SJSA1 (cell line): ENCODE measurements around the gene KDM4B. TPM values are rescaled to one million over a fixed set of nuclear protein-coding genes. Genes with fewer than 3 reads are reported as not detected.

Experiments used
- DNase-seq, 2 experiments: peaks; one replicate each; pipeline ENCODE4 v3.0.0-alpha.2; 2015 to 2020; ENCODE audit warnings: low spot score in 2 of 2, low read depth in 1 of 2
- H3K27ac ChIP-seq: fragments of 250-450 bp; sonication (Bioruptor Pico); 2 replicates; pipeline ENCODE4 v1.5.1; 2020; ENCODE audit warnings: mild to moderate bottlenecking, moderate library complexity
- H3K27me3 ChIP-seq: fragments of 250-450 bp; sonication (Bioruptor Pico); replicated peaks from 2 replicates; pipeline ENCODE4 v1.5.1; 2020; ENCODE audit warnings: mild to moderate bottlenecking, moderate library complexity
- H3K36me3 ChIP-seq: fragments of 250-450 bp; sonication (Bioruptor Pico); 2 replicates; pipeline ENCODE4 v1.5.1; 2020; ENCODE audit warnings: mild to moderate bottlenecking
- H3K4me1 ChIP-seq: fragments of 250-450 bp; sonication (Bioruptor Pico); replicated peaks from 2 replicates; pipeline ENCODE4 v1.6.1; 2021; ENCODE audit warnings: mild to moderate bottlenecking
- H3K4me3 ChIP-seq: fragments of 250-450 bp; sonication (Bioruptor Pico); 2 replicates; pipeline ENCODE4 v1.5.1; 2020; ENCODE audit warnings: mild to moderate bottlenecking
- H3K9me3 ChIP-seq: fragments of 250-450 bp; sonication (Bioruptor Pico); replicated peaks from 2 replicates; pipeline ENCODE4 v1.5.1; 2020; ENCODE audit warnings: mild to moderate bottlenecking
- total RNA-seq: library from RNA; depleted of rRNA; stranded (reverse); fragments of >200 nt; shearing (Covaris generic); gene quantifications from 2 replicates; pipeline ENCODE4 v1.2.3, GENCODE V29; 2014

Gene KDM4B
- total RNA-seq, 1 experiment from 2014 or later, result 9.1 TPM

DNA sequence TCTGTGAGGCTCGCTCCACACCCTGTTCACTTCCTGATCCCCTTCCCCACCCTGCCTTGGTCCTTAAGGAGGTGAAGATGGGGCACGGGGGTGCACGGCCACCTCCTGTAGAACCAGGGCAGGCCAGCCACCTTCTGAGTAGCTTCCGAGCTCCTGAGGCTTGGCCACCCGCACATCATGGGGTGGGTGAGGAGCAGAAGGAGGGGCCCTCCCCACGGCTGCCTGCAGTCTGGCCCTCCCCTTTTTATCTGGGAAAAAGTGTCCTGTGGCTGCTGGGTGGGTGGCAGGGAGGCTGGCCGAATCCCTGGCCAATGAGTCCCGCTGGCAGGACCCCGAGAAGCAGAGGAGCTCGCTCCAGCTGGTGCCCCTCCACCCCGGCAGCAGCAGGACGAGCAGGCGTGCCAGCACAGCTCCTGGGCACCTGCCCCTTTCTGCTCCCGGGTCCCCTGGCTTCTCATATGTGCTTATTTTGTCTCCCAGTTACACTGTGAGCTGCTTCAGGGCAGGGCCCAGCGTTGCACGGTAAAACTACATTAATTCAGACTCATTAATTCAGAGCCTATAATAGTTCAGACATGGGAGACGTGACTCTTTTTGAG is 135.0 kb downstream of the KDM4B start:
- H3K9me3 ChIP-seq, result peaks cover 13% of the 10 kb centered on the region
- no peaks in the 10 kb centered on the region for H3K27me3 ChIP-seq
- no peak for DNase-seq
- H3K36me3 ChIP-seq, result peaks cover 18% of the 10 kb centered on the region; the same call in 1 of the 2 replicates
- H3K4me3 ChIP-seq, result no peak overlapping the region
- no peaks in the 10 kb centered on the region for H3K4me1 ChIP-seq
- H3K27ac ChIP-seq, result no peak overlapping the region

DNA sequence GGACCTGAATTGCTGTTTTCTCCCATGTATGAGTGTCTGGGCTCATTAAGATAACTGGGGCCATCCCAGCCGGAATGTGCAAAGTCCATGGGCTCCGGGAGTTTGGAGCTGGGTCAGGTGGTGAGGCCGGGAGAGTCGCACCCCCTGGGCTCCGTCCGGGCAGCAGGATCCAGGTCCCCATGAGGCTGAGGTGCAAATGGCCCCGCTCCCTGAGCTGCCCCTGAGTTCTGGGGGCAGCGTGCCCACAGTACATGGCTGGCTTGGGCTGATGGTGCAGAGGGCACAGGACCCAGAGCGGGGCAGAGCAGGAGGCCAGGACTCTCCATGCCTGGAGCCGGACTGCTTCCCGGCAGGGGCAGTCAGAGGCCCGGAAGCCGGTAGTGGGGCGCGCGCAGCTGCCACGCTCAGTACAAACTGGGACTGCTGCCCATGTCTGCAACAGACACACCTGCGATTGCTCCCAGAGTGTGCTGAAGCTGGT is 136.0 kb downstream of the KDM4B start:
- no peak for DNase-seq
- Histone ChIP-seq H3K9me3 (peaks cover 3% of the 10 kb centered on the region), H3K27ac (no peak overlapping the region), H3K27me3 (no peaks in the 10 kb centered on the region), H3K4me1 (no peaks in the 10 kb centered on the region), H3K36me3 (peaks cover 12% of the 10 kb centered on the region; the same call in 1 of the 2 replicates), H3K4me3 (no peak overlapping the region)

DNA sequence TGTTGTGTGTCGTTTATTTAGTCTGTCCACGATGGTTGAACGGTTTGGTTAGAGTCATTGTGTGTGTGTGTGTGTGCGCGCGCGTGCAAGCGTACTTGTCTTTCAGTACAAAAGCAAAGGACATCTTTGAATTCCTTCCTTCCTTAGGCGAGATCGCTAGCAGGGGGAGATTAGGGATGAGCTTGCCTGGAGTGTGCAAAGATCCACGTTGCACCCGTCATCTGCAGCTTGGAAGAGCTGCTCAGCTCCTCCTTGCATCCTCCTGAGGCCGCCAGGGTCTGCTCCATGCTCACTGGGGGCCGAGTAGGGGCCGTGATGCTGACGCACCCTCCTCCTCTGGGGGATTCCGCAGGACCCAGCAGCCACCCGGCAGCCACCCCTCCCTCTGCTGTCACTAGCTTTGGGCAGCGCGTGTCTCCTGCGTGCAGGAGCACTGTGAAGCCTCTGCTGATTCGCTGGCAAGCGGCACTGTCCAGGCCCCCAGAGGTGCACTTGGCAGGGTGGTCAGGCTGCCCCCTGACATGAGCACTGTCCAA is 137.3 kb downstream of the KDM4B start:
- Histone ChIP-seq H3K27ac (no peak overlapping the region), H3K36me3 (peaks cover 12% of the 10 kb centered on the region), H3K4me3 (no peak overlapping the region), H3K27me3 (no peaks in the 10 kb centered on the region), H3K4me1 (no peaks in the 10 kb centered on the region), H3K9me3 (no peaks in the 10 kb centered on the region)
- DNase-seq, result no peak

- H3K27ac ChIP-seq, result no peak overlapping the region
- peaks cover 18% of the 10 kb centered on the region for H3K36me3 ChIP-seq
- no peaks in the 10 kb centered on the region for H3K27me3 ChIP-seq
- no peak overlapping the region for H3K4me3 ChIP-seq
- H3K9me3 ChIP-seq, result no peaks in the 10 kb centered on the region
- H3K4me1 ChIP-seq, result no peaks in the 10 kb centered on the region
- DNase-seq, result no peak
Measured at GRCh38 chr19:5106971-5107370, 138.1 kb downstream of the KDM4B start.

GRCh38 chr19:5107432-5108122 is 138.7 kb downstream of the KDM4B start:
- H3K27ac ChIP-seq, result no peak overlapping the region
- no peak for DNase-seq
- H3K9me3 ChIP-seq, result no peaks in the 10 kb centered on the region
- H3K4me1 ChIP-seq, result no peaks in the 10 kb centered on the region
- H3K27me3 ChIP-seq, result no peaks in the 10 kb centered on the region
- peaks cover 24% of the 10 kb centered on the region for H3K36me3 ChIP-seq
- H3K4me3 ChIP-seq, result no peak overlapping the region

- Histone ChIP-seq H3K4me3 (no peak overlapping the region), H3K4me1 (no peaks in the 10 kb centered on the region), H3K27ac (no peak overlapping the region), H3K9me3 (no peaks in the 10 kb centered on the region), H3K27me3 (no peaks in the 10 kb centered on the region), H3K36me3 (peaks cover 26% of the 10 kb centered on the region)
- no peak for DNase-seq
Measured at GRCh38 chr19:5108123-5108596, 139.2 kb downstream of the KDM4B start.

DNA sequence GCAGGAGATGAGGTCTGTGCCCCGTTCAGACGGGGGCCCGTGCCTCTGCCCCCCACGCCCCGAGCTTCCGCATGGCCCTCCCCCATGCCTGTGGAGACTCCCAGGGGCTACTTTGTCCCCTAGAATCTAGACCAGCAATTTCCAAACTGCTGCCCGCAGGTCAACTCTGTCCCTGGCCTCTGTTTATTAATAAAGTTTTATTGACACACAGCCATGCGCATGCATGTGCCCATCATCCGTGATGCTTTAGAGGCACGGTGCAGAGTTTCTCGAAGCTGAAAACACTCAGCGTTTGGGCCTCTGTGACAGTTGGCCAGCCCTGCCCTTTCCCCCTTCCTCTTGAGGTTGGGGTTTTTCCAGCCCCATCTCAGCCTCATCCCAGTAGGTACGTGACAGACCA is 140.0 kb downstream of the KDM4B start:
- Histone ChIP-seq H3K4me3 (no peak overlapping the region), H3K9me3 (no peaks in the 10 kb centered on the region), H3K36me3 (peaks cover 26% of the 10 kb centered on the region), H3K27me3 (no peaks in the 10 kb centered on the region), H3K4me1 (no peaks in the 10 kb centered on the region), H3K27ac (no peak overlapping the region)
- no peak for DNase-seq

- no peak overlapping the region for H3K27ac ChIP-seq
- no peak overlapping the region for H3K4me3 ChIP-seq
- DNase-seq, result no peak
- peaks cover 26% of the 10 kb centered on the region for H3K36me3 ChIP-seq
- H3K4me1 ChIP-seq, result no peaks in the 10 kb centered on the region
- no peaks in the 10 kb centered on the region for H3K27me3 ChIP-seq
- H3K9me3 ChIP-seq, result no peaks in the 10 kb centered on the region
Measured at GRCh38 chr19:5109560-5109959, 140.6 kb downstream of the KDM4B start.

- peaks cover 27% of the 10 kb centered on the region for H3K36me3 ChIP-seq
- DNase-seq, result no peak
- no peak overlapping the region for H3K27ac ChIP-seq
- H3K9me3 ChIP-seq, result no peaks in the 10 kb centered on the region
- no peak overlapping the region for H3K4me3 ChIP-seq
- H3K27me3 ChIP-seq, result no peaks in the 10 kb centered on the region
- H3K4me1 ChIP-seq, result no peaks in the 10 kb centered on the region
Measured at GRCh38 chr19:5110546-5110945, 141.6 kb downstream of the KDM4B start.

DNA sequence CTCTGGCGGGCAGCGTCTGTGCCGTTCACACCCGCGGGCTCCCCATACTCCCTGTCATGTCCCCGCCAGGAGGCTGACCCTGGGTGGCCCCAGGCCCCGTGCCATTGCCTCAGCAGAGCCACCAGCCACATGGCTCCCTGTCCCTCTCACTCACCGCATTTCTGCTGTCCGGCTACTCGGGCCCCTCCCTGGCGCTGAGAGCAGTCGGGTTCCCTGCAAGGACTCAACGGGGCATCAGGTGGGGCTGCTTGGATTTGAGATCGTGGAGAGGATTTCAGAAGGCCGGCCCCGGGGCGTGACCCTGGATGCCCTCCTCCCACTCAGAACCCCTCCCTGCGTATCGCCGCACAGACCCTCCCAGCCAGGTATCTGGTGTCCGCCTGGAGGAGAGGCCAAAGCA is 142.1 kb downstream of the KDM4B start:
- H3K36me3 ChIP-seq, result peaks cover 28% of the 10 kb centered on the region

DNA sequence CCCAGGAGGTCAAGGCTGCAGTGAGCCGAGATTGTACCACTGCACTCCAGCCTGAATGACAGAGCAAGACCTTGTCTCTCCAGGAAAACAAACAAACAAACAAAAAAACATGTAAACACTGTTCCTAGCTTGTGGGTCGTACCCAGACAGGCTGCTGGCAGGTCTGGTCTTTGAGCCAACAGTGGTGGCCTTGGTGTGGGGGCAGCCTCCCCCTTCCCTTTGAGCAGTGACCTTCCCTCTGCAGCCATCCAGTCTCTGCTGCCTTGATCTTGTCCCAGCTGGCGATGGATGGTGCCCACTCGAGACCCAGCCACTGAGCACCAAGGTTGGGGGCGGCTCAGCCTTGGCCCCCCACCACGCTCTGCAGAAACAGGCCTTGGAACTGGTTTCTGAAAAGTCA is 143.3 kb downstream of the KDM4B start:
- no peaks in the 10 kb centered on the region for H3K9me3 ChIP-seq
- H3K4me1 ChIP-seq, result no peaks in the 10 kb centered on the region
- H3K4me3 ChIP-seq, result no peak overlapping the region
- no peaks in the 10 kb centered on the region for H3K27me3 ChIP-seq
- peaks cover 28% of the 10 kb centered on the region for H3K36me3 ChIP-seq
- no peak overlapping the region for H3K27ac ChIP-seq
- no peak for DNase-seq

More for the DNA sequence above, 142.1 kb downstream of the KDM4B start:
- H3K4me3 ChIP-seq, result no peak overlapping the region
- no peaks in the 10 kb centered on the region for H3K4me1 ChIP-seq
- H3K27me3 ChIP-seq, result no peaks in the 10 kb centered on the region
- H3K9me3 ChIP-seq, result no peaks in the 10 kb centered on the region
- H3K27ac ChIP-seq, result no peak overlapping the region
- no peak for DNase-seq

DNA sequence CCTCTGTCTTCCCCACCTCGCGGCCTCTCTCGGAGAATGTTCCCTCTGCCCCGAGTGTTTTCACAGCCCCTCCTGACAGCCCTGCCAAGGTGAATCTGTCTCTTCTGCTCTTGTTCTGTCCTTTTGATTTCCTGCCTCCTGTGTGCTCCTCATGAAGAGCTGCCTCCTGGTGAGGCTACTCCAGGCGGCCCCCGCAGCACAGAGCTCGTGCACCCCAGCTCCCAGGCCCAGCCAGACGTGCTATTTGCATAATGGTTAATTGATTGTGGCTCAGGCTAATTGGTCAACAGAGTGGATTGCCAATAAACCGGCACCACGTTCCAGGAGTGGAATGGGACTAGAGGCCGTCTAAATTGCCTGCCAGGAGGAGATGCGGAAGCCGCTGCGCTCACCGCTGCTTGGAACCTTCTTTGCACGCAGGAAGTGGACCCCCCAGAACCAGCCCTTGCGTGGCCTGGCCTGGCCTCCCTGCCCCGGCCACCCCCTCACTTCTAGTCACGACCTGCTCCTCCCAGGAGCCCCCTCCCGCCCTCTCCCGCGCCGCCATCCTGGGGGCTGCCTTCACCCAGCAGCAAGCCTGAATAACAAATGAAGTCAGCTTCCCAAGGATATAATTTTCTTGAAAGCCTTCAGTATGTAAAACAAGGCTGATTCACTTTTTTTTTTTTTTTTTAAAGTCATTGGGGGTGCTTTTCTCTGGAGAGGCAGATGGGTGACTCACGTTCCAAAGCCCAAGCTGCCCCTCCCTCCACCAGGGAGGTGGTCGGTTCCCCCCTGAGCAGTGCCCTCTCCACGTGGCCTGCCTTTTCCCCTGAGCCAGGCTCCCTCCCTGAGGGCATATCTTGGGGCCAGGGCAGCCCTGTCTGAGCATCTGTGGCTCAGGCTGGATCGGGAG is 144.0 kb downstream of the KDM4B start:
- no peak for DNase-seq
- Histone ChIP-seq H3K36me3 (peaks cover 28% of the 10 kb centered on the region), H3K27ac (no peak overlapping the region), H3K4me1 (no peaks in the 10 kb centered on the region), H3K27me3 (no peaks in the 10 kb centered on the region), H3K9me3 (no peaks in the 10 kb centered on the region), H3K4me3 (no peak overlapping the region)

DNA sequence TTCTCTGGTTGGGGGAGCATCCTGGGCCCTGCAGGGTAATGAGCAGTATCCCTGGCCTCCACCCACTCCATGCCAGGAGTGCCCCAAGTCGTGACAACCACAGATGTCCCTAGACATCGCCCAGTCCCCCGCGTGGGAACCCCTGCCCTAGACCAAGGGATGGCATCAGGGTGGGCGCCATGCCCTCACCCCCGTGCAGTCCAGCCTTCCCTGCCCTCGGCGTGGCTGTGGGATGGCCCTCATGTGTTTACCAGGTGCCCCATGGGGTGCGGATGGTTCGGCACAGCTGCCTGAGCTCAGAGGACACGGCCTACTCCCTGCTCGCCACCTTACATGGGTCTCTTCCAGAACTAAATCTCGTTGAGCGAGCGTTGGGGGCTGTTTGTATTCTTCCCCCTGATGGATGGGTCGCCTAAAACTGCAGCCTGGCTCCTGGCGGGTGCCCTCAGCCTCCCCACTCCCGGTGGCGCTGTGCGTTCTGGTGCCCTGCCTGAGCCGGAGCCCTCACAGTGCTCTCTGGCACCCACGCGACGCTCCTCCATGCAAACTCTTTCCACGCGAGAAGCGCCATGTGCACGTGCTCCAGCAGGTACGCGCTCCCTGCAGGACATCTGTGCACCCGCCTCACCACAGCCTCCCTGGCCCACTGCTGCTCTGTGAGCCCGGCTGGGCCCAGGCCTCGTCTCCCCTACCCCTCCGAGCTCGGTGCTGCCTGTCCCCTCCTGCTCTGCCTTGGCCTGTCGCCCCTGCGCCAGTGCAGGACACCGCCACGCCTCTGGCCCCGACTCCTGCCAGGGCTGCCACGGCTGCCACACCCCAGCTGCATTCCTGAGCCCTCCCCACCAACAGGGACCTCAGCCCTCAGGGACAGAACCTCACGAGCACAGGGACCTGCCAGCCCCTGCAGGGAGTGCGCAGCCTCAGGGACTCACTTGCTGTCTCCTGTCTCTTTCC is 145.0 kb downstream of the KDM4B start:
- no peak for DNase-seq
- no peak overlapping the region for H3K4me3 ChIP-seq
- no peaks in the 10 kb centered on the region for H3K9me3 ChIP-seq
- peaks cover 28% of the 10 kb centered on the region for H3K36me3 ChIP-seq
- no peaks in the 10 kb centered on the region for H3K4me1 ChIP-seq
- no peaks in the 10 kb centered on the region for H3K27me3 ChIP-seq
- no peak overlapping the region for H3K27ac ChIP-seq
